ENCODE measurements around the gene CT45A8. TPM values are rescaled to one million over a fixed set of nuclear protein-coding genes. Genes with fewer than 3 reads are reported as not detected.

Gene CT45A8, protein sequence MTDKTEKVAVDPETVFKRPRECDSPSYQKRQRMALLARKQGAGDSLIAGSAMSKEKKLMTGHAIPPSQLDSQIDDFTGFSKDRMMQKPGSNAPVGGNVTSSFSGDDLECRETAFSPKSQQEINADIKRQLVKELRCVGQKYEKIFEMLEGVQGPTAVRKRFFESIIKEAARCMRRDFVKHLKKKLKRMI
- total RNA-seq = not detected in 2 replicates

GRCh38 chrX:135854438-135854837, at the start of gene CT45A8:
Gene CT45A8, minus strand, starts transcription at chrX:135854538. Its CDS starts 3,755 bp downstream, at chrX:135850783.

GRCh38 chrX:135893294-135893817, 39.0 kb upstream of the CT45A8 start, which contains the start of the genes CT45A10 and SAGE1:
Gene CT45A10, minus strand, starts transcription at chrX:135893444. Its CDS starts 8,100 bp downstream, at chrX:135885344.
Gene SAGE1, plus strand, starts transcription at chrX:135893716. Its CDS starts 2,527 bp downstream, at chrX:135896243.

DNA sequence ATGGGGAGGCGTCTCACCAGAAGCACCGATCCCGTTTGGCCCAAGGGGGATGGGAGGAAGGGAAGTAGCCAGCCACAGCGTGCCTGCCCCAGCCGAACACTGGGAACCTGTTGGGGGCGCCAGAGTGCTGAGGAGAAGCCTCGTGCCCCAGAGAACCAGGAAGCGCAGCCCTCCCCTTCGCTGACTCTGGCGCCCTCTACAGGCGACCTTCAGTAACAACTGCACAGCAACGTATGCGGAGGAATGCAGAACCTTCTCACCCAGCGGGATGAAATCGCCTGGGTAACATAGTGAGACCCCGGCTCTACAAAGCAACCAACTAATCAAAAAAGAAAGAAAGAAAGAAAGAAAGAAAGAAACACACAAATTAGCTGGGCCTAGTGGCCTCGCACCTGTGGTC, 17.4 kb upstream of the CT45A8 start, which contains the start of gene CT45A9:
Gene CT45A9 (minus strand): TSS at position 101 of the 400 bp plus-strand sequence. CDS start 3,751 bp downstream, outside the sequence.

GRCh38 chrX:135837180-135837579, 17.2 kb downstream of the CT45A8 start, which contains the start of gene CT45A7:
Gene CT45A7, minus strand, starts transcription at chrX:135837280. Its CDS starts 3,747 bp downstream, at chrX:135833533.

GRCh38 chrX:135819912-135820311, 34.4 kb downstream of the CT45A8 start, which contains the start of gene CT45A2:
Gene CT45A2, minus strand, starts transcription at chrX:135820012. Its CDS starts 3,747 bp downstream, at chrX:135816265.

DNA sequence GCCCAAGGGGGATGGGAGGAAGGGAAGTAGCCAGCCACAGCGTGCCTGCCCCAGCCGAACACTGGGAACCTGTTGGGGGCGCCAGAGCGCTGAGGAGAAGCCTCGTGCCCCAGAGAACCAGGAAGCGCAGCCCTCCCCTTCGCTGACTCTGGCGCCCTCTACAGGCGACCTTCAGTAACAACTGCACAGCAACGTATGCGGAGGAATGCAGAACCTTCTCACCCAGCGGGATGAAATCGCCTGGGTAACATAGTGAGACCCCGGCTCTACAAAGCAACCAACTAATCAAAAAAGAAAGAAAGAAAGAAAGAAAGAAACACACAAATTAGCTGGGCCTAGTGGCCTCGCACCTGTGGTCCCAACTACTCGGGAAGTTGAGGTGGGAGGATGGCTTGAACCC, 51.7 kb downstream of the CT45A8 start, which contains the start of gene CT45A6:
Gene CT45A6 (minus strand): TSS at position 101 of the 400 bp plus-strand sequence. CDS start 3,794 bp downstream, outside the sequence.

Other genes with a start within 250 kb of the CT45A8 start
- gene CT45A1, start 140.9 kb downstream of the CT45A8 start, total RNA-seq = not detected in 2 replicates
- not detected in 2 replicates for gene CT45A3, start 86.3 kb downstream of the CT45A8 start, total RNA-seq
- not detected in 2 replicates for gene CT45A5, start 69.0 kb downstream of the CT45A8 start, total RNA-seq
- not detected in 2 replicates for gene CT45A6, start 51.8 kb downstream of the CT45A8 start, total RNA-seq
- gene CT45A2, start 34.5 kb downstream of the CT45A8 start, total RNA-seq = not detected in 2 replicates
- not detected in 2 replicates for gene CT45A7, start 17.3 kb downstream of the CT45A8 start, total RNA-seq
- gene CT45A9, start 17.3 kb upstream of the CT45A8 start, total RNA-seq = not detected in 2 replicates
- gene CT45A10, start 38.9 kb upstream of the CT45A8 start, total RNA-seq = not detected in 2 replicates
- gene SAGE1, start 39.2 kb upstream of the CT45A8 start, total RNA-seq = under 0.01 TPM in 1 of 2 replicates, not detected in the other
- 5.4 and 6.5 TPM in 2 replicates for gene MMGT1, start 119.5 kb upstream of the CT45A8 start, total RNA-seq
- 17.2 and 18.4 TPM in 2 replicates for gene SLC9A6, start 130.9 kb upstream of the CT45A8 start, total RNA-seq

All from smooth muscle cell of bladder (primary cell).